ENCODE data around the gene CRYBB2.

DNA sequence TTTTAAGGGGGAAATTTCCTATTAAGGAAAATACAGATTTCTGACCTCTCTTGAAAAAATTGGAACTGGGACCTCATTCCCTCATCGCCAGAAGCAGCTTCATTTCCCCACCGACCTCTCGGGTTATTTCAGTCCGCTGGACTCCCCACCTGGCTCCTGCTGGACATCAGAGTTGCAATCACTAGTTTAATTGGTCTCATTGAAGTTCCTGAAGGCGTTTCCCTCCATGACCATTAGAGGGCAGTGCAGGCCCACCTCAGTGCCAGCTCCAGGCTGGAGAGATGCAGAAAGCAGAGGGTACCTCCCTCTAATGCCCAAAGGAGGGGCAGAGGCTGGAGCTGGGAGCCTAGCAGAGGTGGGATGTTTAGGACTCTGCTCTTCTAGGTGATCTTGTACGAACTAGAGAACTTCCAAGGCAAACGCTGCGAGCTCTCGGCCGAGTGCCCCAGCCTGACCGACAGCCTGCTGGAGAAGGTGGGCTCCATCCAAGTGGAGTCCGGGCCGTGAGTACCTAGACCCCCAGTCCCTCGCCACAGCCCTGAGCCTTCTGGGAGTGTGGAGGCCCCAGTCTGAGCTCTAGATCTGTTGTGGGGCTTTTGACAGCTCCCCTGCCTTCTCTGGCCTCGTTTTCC is 17.0 kb upstream of the CRYBB2 start:
- TF ChIP-seq, protein P1, sequence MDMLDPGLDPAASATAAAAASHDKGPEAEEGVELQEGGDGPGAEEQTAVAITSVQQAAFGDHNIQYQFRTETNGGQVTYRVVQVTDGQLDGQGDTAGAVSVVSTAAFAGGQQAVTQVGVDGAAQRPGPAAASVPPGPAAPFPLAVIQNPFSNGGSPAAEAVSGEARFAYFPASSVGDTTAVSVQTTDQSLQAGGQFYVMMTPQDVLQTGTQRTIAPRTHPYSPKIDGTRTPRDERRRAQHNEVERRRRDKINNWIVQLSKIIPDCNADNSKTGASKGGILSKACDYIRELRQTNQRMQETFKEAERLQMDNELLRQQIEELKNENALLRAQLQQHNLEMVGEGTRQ (IDR thresholded peaks at IDR 0.05; ENCODE audit: borderline replicate concordance, low read depth, low read length): no peak
- TF ChIP-seq, protein P2, sequence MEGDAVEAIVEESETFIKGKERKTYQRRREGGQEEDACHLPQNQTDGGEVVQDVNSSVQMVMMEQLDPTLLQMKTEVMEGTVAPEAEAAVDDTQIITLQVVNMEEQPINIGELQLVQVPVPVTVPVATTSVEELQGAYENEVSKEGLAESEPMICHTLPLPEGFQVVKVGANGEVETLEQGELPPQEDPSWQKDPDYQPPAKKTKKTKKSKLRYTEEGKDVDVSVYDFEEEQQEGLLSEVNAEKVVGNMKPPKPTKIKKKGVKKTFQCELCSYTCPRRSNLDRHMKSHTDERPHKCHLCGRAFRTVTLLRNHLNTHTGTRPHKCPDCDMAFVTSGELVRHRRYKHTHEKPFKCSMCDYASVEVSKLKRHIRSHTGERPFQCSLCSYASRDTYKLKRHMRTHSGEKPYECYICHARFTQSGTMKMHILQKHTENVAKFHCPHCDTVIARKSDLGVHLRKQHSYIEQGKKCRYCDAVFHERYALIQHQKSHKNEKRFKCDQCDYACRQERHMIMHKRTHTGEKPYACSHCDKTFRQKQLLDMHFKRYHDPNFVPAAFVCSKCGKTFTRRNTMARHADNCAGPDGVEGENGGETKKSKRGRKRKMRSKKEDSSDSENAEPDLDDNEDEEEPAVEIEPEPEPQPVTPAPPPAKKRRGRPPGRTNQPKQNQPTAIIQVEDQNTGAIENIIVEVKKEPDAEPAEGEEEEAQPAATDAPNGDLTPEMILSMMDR (IDR thresholded peaks at IDR 0.05): peak; percentile 92
- TF ChIP-seq, protein P3, sequence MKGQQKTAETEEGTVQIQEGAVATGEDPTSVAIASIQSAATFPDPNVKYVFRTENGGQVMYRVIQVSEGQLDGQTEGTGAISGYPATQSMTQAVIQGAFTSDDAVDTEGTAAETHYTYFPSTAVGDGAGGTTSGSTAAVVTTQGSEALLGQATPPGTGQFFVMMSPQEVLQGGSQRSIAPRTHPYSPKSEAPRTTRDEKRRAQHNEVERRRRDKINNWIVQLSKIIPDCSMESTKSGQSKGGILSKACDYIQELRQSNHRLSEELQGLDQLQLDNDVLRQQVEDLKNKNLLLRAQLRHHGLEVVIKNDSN (IDR thresholded peaks at IDR 0.05; ENCODE audit: borderline replicate concordance, low read depth): no peak
- TF ChIP-seq EZH2phosphoT487 (IDR thresholded peaks at IDR 0.05; ENCODE audit: borderline replicate concordance, low read depth) (no peak), ELF1 (IDR thresholded peaks at IDR 0.05) (no peak), TCF12 (IDR thresholded peaks at IDR 0.05) (no peak), NRF1 (IDR thresholded peaks at IDR 0.05; ENCODE audit: low read depth, low read length) (no peak), POLR2AphosphoS5 (IDR thresholded peaks at IDR 0.05; ENCODE audit: low read depth, low read length) (no peak), MEF2A (IDR thresholded peaks at IDR 0.05; ENCODE audit: borderline replicate concordance, low read depth) (no peak), MXI1 (IDR thresholded peaks at IDR 0.05; ENCODE audit: low read depth, low read length) (no peak)
- TF ChIP-seq, protein P4, sequence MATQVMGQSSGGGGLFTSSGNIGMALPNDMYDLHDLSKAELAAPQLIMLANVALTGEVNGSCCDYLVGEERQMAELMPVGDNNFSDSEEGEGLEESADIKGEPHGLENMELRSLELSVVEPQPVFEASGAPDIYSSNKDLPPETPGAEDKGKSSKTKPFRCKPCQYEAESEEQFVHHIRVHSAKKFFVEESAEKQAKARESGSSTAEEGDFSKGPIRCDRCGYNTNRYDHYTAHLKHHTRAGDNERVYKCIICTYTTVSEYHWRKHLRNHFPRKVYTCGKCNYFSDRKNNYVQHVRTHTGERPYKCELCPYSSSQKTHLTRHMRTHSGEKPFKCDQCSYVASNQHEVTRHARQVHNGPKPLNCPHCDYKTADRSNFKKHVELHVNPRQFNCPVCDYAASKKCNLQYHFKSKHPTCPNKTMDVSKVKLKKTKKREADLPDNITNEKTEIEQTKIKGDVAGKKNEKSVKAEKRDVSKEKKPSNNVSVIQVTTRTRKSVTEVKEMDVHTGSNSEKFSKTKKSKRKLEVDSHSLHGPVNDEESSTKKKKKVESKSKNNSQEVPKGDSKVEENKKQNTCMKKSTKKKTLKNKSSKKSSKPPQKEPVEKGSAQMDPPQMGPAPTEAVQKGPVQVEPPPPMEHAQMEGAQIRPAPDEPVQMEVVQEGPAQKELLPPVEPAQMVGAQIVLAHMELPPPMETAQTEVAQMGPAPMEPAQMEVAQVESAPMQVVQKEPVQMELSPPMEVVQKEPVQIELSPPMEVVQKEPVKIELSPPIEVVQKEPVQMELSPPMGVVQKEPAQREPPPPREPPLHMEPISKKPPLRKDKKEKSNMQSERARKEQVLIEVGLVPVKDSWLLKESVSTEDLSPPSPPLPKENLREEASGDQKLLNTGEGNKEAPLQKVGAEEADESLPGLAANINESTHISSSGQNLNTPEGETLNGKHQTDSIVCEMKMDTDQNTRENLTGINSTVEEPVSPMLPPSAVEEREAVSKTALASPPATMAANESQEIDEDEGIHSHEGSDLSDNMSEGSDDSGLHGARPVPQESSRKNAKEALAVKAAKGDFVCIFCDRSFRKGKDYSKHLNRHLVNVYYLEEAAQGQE (IDR thresholded peaks at IDR 0.05; ENCODE audit: low read depth, low read length): no peak

Measured in SK-N-SH (cell line).